HG03108 (cell line): ENCODE measurements around the gene MAGI2.

ENCODE experiments used
- ATAC-seq: cut with Tn5 transposase; IDR thresholded peaks from one replicate; pipeline ENCODE4 v1.9.1; 2021; ENCODE audit warnings: moderate library complexity; ENCODE audit not compliant: unreplicated experiment

Gene MAGI2

DNA sequence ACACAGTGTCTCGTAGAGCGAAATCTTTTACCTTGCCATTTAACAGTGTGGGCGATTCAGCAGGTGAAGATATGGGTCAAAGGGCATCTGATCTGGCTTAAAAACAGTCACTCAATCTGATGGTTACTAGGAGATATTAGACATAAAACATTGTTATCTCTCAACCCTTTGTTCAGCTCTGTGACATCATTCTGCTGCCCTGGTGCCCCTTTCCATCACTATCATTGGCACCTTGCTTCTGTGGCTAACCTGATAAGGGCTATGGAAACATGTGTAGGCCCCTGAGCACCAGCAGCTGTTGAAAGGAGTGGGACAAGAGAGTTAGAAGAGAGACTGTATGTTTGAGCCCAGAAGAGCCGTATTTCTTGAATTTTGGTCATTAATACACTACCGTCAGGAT, 1004.6 kb downstream of the MAGI2 start:
- no peak for ATAC-seq

DNA sequence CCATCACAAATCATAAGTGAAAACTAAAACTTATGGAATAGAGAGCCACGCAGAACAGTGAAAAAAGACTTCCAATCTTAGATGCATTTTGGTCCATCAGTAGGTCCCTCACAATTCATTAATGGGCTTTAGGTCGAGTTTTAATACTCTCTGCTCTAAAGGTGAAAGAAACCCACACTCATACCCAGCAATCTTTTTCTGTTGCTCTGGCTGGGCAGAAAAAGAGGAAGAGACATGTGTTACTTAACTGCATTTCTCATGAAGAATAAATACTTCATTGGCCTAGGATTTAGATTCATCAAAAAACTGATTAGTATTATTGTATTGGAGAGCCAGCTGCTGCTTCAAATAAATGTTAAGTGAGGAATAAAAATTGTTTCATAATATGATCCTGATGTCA, 1009.2 kb downstream of the MAGI2 start:
- ATAC-seq: no peak

- ATAC-seq: no peak
Observed at GRCh38 chr7:78443811-78444210, 1009.7 kb downstream of the MAGI2 start.

GRCh38 chr7:78441737-78442136, 1011.7 kb downstream of the MAGI2 start:
- no peak for ATAC-seq

GRCh38 chr7:78438433-78438832, 1015.0 kb downstream of the MAGI2 start:
- ATAC-seq: no peak

DNA sequence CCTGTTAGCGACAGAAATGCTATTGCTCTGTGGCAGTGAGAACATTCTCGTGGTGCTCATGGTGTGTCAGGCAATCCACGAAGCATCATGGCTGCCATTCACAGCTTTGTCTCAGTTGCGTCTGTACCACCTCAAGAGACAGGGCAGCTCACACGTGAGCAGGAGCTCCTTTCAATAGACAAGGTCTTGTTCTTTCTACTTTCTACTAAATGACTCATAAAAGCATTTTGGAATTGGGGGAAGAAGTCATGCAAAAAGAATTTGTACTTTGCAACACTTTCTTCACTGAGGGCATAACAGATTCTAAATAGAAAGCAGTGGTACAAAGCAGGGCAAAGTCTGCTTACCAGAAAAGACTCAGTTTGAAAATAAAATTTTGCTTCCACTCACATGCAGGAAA, 1016.3 kb downstream of the MAGI2 start:
- no peak for ATAC-seq

GRCh38 chr7:78435355-78435754, 1018.1 kb downstream of the MAGI2 start:
- no peak for ATAC-seq

- ATAC-seq: no peak
Observed at GRCh38 chr7:78434281-78434680, 1019.2 kb downstream of the MAGI2 start.

- ATAC-seq: no peak
Observed at GRCh38 chr7:78433421-78433820, 1020.0 kb downstream of the MAGI2 start.

DNA sequence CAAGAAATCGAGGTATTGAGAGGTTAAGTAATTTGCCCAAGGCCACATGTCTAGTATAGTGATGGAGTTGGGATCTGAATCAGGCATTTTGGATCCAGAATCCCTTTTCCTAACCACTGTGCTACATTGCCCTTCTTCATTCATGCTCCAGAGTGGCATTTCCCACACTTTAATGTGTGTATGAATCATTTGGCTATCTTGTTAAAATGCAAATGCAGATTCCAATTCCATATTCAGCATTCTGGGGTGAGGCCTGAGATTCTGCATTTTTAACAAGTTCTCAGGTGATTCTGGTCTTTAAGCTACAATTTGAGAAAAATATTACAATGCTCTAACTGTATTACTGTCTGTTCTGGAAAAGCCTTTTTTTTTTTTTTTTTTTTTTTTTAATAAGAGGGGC, 1023.6 kb downstream of the MAGI2 start:
- no peak for ATAC-seq

GRCh38 chr7:78427209-78427608, 1026.3 kb downstream of the MAGI2 start:
- no peak for ATAC-seq

DNA sequence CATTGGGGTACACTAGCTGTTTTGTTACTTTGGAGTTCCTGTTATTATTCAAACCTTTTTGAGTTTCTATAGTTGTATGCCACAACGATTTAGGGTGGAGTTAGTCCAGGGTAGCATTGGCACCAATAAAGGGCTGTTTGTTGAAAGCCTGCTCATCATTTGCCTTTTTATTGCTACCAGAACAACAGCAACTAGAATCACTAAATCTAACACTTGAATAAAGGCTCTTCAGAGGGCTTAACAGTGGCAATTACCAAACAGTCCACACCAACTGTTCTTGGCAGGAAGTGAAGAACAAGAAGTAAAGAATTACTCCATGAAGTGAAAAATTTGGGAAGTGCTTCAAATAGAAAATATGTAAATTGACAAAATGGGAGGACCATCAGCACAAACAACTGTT, 1033.5 kb downstream of the MAGI2 start:
- no peak for ATAC-seq

DNA sequence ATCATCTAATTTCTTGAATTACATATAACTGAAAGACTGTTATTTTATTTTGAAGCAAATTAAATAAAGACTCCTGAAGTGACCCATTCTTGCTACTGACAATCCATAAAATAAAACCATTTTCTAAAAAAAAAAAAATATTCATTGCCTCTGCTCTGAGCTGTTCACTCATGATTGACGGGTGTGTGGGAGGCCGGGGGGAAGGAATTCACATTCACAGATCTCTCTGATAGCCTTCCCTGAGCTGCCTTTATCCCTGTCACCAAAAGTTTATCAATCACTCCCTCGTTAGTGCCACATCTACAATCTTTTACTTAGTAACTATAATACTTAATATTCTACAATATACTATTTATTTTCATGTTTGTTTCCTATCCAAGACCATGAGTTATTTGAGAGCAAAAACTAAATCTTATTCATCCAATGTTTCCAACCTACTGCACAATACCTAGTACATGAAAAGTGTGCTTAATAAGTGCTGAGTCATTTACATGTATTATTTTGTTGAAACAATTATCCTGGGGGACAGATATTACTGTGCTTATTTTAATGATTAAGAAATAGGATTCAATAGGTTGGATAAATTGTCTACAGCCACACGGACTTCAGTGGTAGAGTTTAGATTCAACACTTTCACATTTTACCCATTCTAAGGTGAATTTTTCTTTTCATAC, 1036.2 kb downstream of the MAGI2 start:
- no peak for ATAC-seq

- no peak for ATAC-seq
Observed at GRCh38 chr7:78413568-78413967, 1039.9 kb downstream of the MAGI2 start.

GRCh38 chr7:78412216-78412858, 1041.1 kb downstream of the MAGI2 start:
- ATAC-seq: no peak

DNA sequence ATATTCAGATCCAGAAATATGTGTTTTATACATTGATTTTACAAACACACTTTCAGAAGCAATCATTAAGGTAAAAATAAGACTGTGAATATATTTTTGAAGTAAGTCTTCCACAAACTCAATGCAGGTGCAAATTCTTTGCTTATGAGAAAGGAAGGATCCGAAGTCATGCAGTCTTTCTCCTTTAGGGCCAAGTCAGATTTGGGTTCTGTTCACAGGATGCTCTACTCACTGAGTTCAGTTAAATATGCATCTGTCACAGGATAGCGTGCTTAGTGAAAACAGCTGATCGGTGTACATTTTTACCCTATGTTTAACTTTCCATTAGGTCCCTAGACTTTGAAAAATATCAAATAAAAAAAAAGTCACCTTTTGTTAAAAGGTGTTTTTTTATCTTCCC, 1046.4 kb downstream of the MAGI2 start:
- ATAC-seq: no peak

DNA sequence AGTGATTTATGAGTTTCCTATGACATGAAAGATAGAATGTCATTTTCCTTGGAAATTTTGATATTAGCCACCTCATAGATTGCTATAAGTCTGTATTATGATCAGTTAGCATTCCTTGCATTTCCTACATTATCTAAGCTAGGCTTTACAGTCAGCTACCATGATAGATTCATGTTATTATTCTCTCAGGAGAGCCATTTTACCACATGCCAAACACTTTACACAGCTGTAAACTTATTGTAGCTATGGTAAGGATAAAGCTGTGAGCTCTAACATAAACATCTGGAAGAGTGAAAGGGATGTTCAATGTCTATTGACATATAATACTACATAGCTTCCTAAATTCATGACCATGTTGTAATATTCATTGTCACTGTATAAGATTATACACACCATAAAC, 1046.9 kb downstream of the MAGI2 start:
- no peak for ATAC-seq

DNA sequence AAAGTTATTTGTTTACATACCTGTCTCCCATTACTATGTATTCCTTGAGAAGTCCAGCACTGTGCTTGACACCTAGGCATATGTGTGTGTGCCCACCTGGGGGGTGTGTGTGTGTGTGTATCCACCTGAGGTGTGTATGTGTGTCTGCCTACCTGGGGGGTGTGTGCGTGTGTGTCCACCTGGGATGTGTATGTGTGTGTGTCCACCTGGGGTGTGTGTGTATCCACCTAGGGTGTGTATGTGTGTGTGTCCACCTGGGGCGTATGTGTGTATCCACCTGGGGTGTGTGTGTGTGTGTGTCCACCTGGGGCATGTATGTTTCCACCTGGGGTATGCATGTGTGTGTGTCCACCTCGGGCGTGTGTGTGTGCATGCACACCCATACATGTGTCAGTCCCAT, 1051.4 kb downstream of the MAGI2 start:
- no peak for ATAC-seq

GRCh38 chr7:78400038-78400437, 1053.4 kb downstream of the MAGI2 start:
- ATAC-seq: no peak

DNA sequence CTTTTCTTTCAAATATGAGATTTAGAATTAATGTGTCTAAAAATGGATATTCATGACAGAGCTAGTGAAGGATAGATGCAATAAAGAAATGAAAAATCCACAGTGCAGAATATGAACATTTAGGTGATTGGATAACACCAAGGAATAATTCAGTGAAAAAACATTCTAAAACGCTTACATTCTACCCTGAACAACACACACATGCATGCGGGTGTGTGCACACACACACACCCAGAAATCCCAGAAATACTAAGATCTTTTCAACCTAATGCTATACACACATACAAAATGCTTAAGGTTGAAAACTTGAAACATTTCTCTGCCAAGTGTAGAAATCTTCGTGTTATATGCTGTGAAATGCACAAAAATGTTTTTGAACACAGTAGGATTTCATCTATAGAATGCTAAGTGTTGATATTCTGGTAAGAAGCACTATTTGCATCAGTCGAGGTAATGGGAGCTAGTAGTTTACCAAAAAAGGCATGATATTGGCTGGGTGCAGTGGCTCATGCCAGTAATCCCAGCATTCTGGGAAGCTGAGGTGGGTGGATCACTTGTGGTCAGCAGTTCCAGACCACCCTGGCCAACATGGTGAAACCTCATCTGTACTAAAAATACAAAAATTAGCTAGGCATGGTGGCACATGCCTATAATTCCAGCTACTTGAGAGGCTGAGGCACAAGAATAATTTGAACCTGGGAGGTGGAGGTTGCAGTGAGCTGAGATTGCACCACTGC, 1054.3 kb downstream of the MAGI2 start:
- no peak for ATAC-seq

GRCh38 chr7:78398576-78398975, 1054.9 kb downstream of the MAGI2 start:
- ATAC-seq: no peak

DNA sequence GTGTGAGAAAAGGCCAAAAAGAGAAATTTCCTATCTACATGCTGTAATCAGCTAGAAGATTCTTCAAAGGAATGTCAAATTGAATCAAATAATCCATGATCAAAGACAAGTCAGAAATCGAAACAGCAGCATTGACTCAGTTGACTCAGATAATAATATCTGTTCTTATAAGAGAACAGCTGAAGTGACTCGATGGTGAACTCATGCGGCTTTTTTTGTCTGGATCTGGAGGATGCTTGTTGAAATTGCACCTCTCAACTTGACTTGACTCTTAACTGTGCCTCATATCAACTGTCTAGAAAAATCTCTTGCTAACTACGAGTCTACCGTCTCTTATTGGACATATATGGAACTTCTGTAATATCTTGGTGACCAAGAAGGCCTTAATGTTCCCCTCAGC, 1055.4 kb downstream of the MAGI2 start:
- no peak for ATAC-seq
